ENCODE measurements around the gene JUP.

Gene JUP

GRCh38 chr17:41750862-41751261 lies 35.6 kb downstream of the JUP start:
- FAIRE-seq = no peak

- FAIRE-seq = no peak
Measured at GRCh38 chr17:41748275-41748674, 38.2 kb downstream of the JUP start.

GRCh38 chr17:41741709-41742108 lies 44.8 kb downstream of the JUP start:
- no peak for FAIRE-seq

GRCh38 chr17:41740506-41740905 lies 46.0 kb downstream of the JUP start:
- no peak for FAIRE-seq

GRCh38 chr17:41739661-41740352 lies 46.7 kb downstream of the JUP start:
- FAIRE-seq = no peak

GRCh38 chr17:41738801-41739112 lies 47.8 kb downstream of the JUP start:
- no peak for FAIRE-seq

GRCh38 chr17:41738077-41738800 lies 48.3 kb downstream of the JUP start:
- FAIRE-seq = no peak

GRCh38 chr17:41737680-41738023 lies 48.9 kb downstream of the JUP start:
- no peak for FAIRE-seq

GRCh38 chr17:41736983-41737679 lies 49.4 kb downstream of the JUP start:
- no peak for FAIRE-seq

- FAIRE-seq = no peak
Measured at GRCh38 chr17:41735744-41736143, 50.8 kb downstream of the JUP start.

- no peak for FAIRE-seq
Measured at GRCh38 chr17:41734949-41735313, 51.6 kb downstream of the JUP start.

GRCh38 chr17:41734139-41734948 lies 52.2 kb downstream of the JUP start, which contains the start of gene HAP1:
Gene HAP1, minus strand, starts transcription at chr17:41734643. Its CDS starts 9 bp downstream, at chr17:41734634.
- FAIRE-seq = no peak

- FAIRE-seq = no peak
Measured at GRCh38 chr17:41733348-41734138, 53.0 kb downstream of the JUP start.

- FAIRE-seq = no peak
Measured at GRCh38 chr17:41731836-41732235, 54.7 kb downstream of the JUP start.

GRCh38 chr17:41730479-41730878 lies 56.0 kb downstream of the JUP start:
- no peak for FAIRE-seq

- FAIRE-seq = no peak
Measured at GRCh38 chr17:41728056-41728455, 58.5 kb downstream of the JUP start.

- FAIRE-seq = no peak
Measured at GRCh38 chr17:41725134-41725533, 61.4 kb downstream of the JUP start.

GRCh38 chr17:41724476-41725050 lies 61.9 kb downstream of the JUP start:
- FAIRE-seq = no peak

GRCh38 chr17:41723801-41724475 lies 62.6 kb downstream of the JUP start:
- FAIRE-seq = no peak

- no peak for FAIRE-seq
Measured at GRCh38 chr17:41722231-41722630, 64.3 kb downstream of the JUP start.

- no peak for FAIRE-seq
Measured at GRCh38 chr17:41718287-41718645, 68.2 kb downstream of the JUP start.
